GM12878 (cell line): ENCODE measurements around the gene RASAL3. TPM values are rescaled to one million over a fixed set of nuclear protein-coding genes. Genes with fewer than 3 reads are reported as not detected.

ENCODE experiments used
- BCLAF1 ChIP-seq: fragments of 450-650 bp; IDR thresholded peaks from 2 replicates; pipeline ENCODE4 v1.6.1; 2017; ENCODE audit warnings: antibody characterized with exemption, mild to moderate bottlenecking, moderate library complexity
- BMI1 ChIP-seq: fragments of 450-650 bp; IDR thresholded peaks from 2 replicates; pipeline ENCODE4 v1.6.1; 2016; ENCODE audit warnings: mild to moderate bottlenecking, moderate library complexity, borderline replicate concordance
- CEBPZ ChIP-seq: fragments of 150-350 bp; IDR thresholded peaks from 2 replicates; pipeline ENCODE4 v1.6.1; 2016; ENCODE audit warnings: low read depth, low read length
- CHD1 ChIP-seq: IDR thresholded peaks from 2 replicates; pipeline ENCODE4 v1.6.1; 2012; ENCODE audit warnings: low read depth, low read length, improper control_type of control experiment
- EGR1 ChIP-seq, 2 experiments: IDR thresholded peaks; 1 replicate in 1 of 2; 2 replicates in 1 of 2; pipeline ENCODE4 v1.6.1; 2011 to 2012; ENCODE audit warnings: low read depth in 2 of 2, low read length in 2 of 2, borderline replicate concordance in 1 of 2, mild to moderate bottlenecking in 1 of 2, moderate library complexity in 1 of 2
- GABPA ChIP-seq: IDR thresholded peaks from 2 replicates; pipeline ENCODE4 v1.6.1; 2014; ENCODE audit warnings: antibody characterized with exemption, low read depth, mild to moderate bottlenecking, inconsistent platforms
- HDAC2 ChIP-seq: fragments of 200-600 bp; sonication (generic); IDR thresholded peaks from 2 replicates; pipeline ENCODE4 v1.6.1; 2017
- IRF3 ChIP-seq: fragments of 450-650 bp; IDR thresholded peaks from 2 replicates; pipeline ENCODE4 v1.6.1; 2014; ENCODE audit warnings: mild to moderate bottlenecking
- IRF5 ChIP-seq: fragments of 450-650 bp; IDR thresholded peaks from 2 replicates; pipeline ENCODE4 v1.6.1; 2017; ENCODE audit warnings: borderline replicate concordance
- MAX ChIP-seq: IDR thresholded peaks from 2 replicates; pipeline ENCODE4 v1.6.1; 2012; ENCODE audit warnings: low read depth, low read length, improper control_type of control experiment
- NFYA ChIP-seq: IDR thresholded peaks from 2 replicates; pipeline ENCODE4 v1.6.1; 2011; ENCODE audit warnings: low read depth, mild to moderate bottlenecking, low read length, improper control_type of control experiment, borderline replicate concordance
- NR2C2 ChIP-seq: IDR thresholded peaks from 2 replicates; pipeline ENCODE4 v1.6.1; 2011; ENCODE audit warnings: borderline replicate concordance, low read depth; ENCODE audit not compliant: control insufficient read depth, insufficient read length
- PKNOX1 ChIP-seq: fragments of 450-650 bp; IDR thresholded peaks from 2 replicates; pipeline ENCODE4 v1.6.1; 2016; ENCODE audit warnings: mild to moderate bottlenecking
- POLR2A ChIP-seq: IDR thresholded peaks from 2 replicates; pipeline ENCODE4 v1.6.1; 2011; ENCODE audit warnings: low read depth, mild to moderate bottlenecking, low read length
- SIN3A ChIP-seq: IDR thresholded peaks from 2 replicates; pipeline ENCODE4 v1.6.1; 2012; ENCODE audit warnings: low read depth, low read length, improper control_type of control experiment
- SMAD1 ChIP-seq: fragments of 450-650 bp; IDR thresholded peaks from 2 replicates; pipeline ENCODE4 v1.6.1; 2018; ENCODE audit warnings: mild to moderate bottlenecking, low read depth; ENCODE audit not compliant: partially characterized antibody
- YBX1 ChIP-seq: fragments of 450-650 bp; IDR thresholded peaks from 2 replicates; pipeline ENCODE4 v1.6.1; 2016; ENCODE audit warnings: antibody characterized with exemption
- ZNF384 ChIP-seq: IDR thresholded peaks from 2 replicates; pipeline ENCODE4 v1.6.1; 2012; ENCODE audit warnings: low read depth, mild to moderate bottlenecking, low read length, improper control_type of control experiment, borderline replicate concordance
- polyA plus RNA-seq, 11 experiments: library from polyadenylated mRNA; depleted of rRNA in 4 of 11; unstranded in 6 of 11; stranded (reverse) in 5 of 11; fragments of >200 nt; fragmentation: Nextera tagmentation in 4 of 11; fragmentation: Illumina TruSeq in 1 of 11; extraction: Ambion mirVana in 4 of 11; extraction: Trizol in 1 of 11; gene quantifications; 1 replicate in 1 of 11; 2 replicates in 10 of 11; pipeline versions ENCODE4 v1.2.1 to v1.2.3, GENCODE V29; 2011 to 2016; ENCODE audit warnings: inconsistent platforms in 2 of 11, missing spikeins in 2 of 11, low read depth in 1 of 11
- total RNA-seq, 4 experiments: library from RNA; depleted of rRNA in 3 of 4; stranded (reverse); fragments of >200 nt in 3 of 4; fragmentation: Illumina TruSeq in 1 of 4; extraction: Trizol in 1 of 4; gene quantifications; 2 replicates each; pipeline versions ENCODE4 v1.2.1 to v1.2.3, GENCODE V29; 2013 to 2021

RASAL3 gene
- total and polyA plus RNA-seq, 10 of the 15 experiments (the other 5 are each of a cell fraction or from before 2014, with no cell fraction given): 1.7 to 81.3 (median 23.2) TPM

- TF ChIP-seq HDAC2: no peak
- no peak for TF ChIP-seq IRF5
- no peak for TF ChIP-seq BCLAF1
- peak in 1 of 2 experiments; percentile 53; a peak in 1 of 3 replicates for TF ChIP-seq EGR1 (IDR thresholded peaks at IDR 0.05; ENCODE audit: borderline replicate concordance in 1 of 2, low read depth in 2 of 2, low read length in 2 of 2)
- TF ChIP-seq MAX: peak; percentile 82
- no peak for TF ChIP-seq ZNF384
- TF ChIP-seq GABPA: no peak
- peak; percentile 57; the same call in 1 of the 2 replicates for TF ChIP-seq CEBPZ
- TF ChIP-seq SMAD1: no peak
- TF ChIP-seq CHD1: no peak
- TF ChIP-seq POLR2A: peak; percentile 87
- TF ChIP-seq SIN3A: peak; percentile 56
- no peak for TF ChIP-seq BMI1
- TF ChIP-seq IRF3: no peak
- TF ChIP-seq YBX1: no peak
- TF ChIP-seq PKNOX1: peak; percentile 55; the same call in 1 of the 2 replicates
- TF ChIP-seq NR2C2: peak; percentile 98
- TF ChIP-seq NFYA: no peak
Measured at GRCh38 chr19:15432629-15433518, 31.5 kb downstream of the RASAL3 start (continued).
